A549 (cell line): Measurements from ENCODE around the gene GRAMD2B. TPM values are rescaled to one million over a fixed set of nuclear protein-coding genes. Genes with fewer than 3 reads are reported as not detected.

Experiments used
- ATAC-seq, 2 experiments: fragments of 200-7000 bp in 1 of 2; fragments of >200 bp in 1 of 2; cut with Nextera tagmentation in 1 of 2; cut with Tn5 transposase in 1 of 2; 3 replicates each; pipeline versions ENCODE4 v1.8.0 to v1.9.1; 2018 to 2020; ENCODE audit warnings: mild to moderate bottlenecking in 1 of 2, moderate library complexity in 1 of 2
- CTCF ChIA-PET: fragments of 300-600 bp; sonication (Branson Sonifier 250); formaldehyde crosslinking; extraction: SDS; loops from one replicate; lab custom pipeline; 2021; ENCODE audit warnings: antibody characterized with exemption, inconsistent platforms; lab: Yijun Ruan, JAX
- POLR2A ChIA-PET: fragments of 350-600 bp; formaldehyde crosslinking; extraction: SDS; loops from one replicate; lab custom pipeline; 2021; ENCODE audit warnings: antibody characterized with exemption, inconsistent platforms; lab: Yijun Ruan, JAX
- DNase-seq, 2 experiments: peaks; one replicate each; pipeline versions ENCODE4 v3.0.0 to v3.0.0-alpha.2; 2011 to 2016; ENCODE audit warnings: low read depth in 1 of 2, low spot score in 1 of 2
- FAIRE-seq: peaks from 2 replicates; lab custom pipeline; 2011; peaks lifted over from hg19 to GRCh38; lab: Jason Lieb, UNC
- H3K27ac ChIP-seq, 2 experiments: fragments of >200 bp; sonication (Bioruptor Twin); formaldehyde crosslinking; 3 replicates each; pipeline ENCODE4 v1.5.1; 2016 to 2017
- H3K4me1 ChIP-seq: fragments of >200 bp; sonication (Bioruptor Twin); formaldehyde crosslinking; 3 replicates; pipeline ENCODE4 v1.6.1; 2016
- H3K4me2 ChIP-seq: fragments of >200 bp; sonication (Bioruptor Twin); formaldehyde crosslinking; 3 replicates; pipeline ENCODE4 v1.6.1; 2016
- H3K4me3 ChIP-seq: fragments of >200 bp; sonication (Bioruptor Twin); formaldehyde crosslinking; 3 replicates; pipeline ENCODE4 v1.5.1; 2016
- H3K9me3 ChIP-seq: fragments of >200 bp; sonication (Bioruptor Twin); formaldehyde crosslinking; 3 replicates; pipeline ENCODE4 v1.6.1; 2016
- CEBPB ChIP-seq, 2 experiments: fragments of >200 bp in 1 of 2; sonication (Bioruptor Twin) in 1 of 2; formaldehyde crosslinking in 1 of 2; IDR thresholded peaks; 2 replicates each; pipeline ENCODE4 v1.6.1; 2012 to 2016
- CHD2 ChIP-seq: fragments of 150-350 bp; IDR thresholded peaks from 2 replicates; pipeline ENCODE4 v1.6.1; 2014; ENCODE audit warnings: low read length; ENCODE audit not compliant: partially characterized antibody
- CHD4 ChIP-seq: fragments of 200-600 bp; sonication (generic); IDR thresholded peaks from 2 replicates; pipeline ENCODE4 v1.6.1; 2016; ENCODE audit warnings: antibody characterized with exemption, mild to moderate bottlenecking, borderline replicate concordance
- CTCF ChIP-seq: fragments of >200 bp; sonication (Bioruptor Twin); formaldehyde crosslinking; IDR thresholded peaks from 3 replicates; pipeline ENCODE4 v1.5.1; 2016
- EHF ChIP-seq: fragments of 250-450 bp; sonication (Bioruptor Pico); IDR thresholded peaks from 2 replicates; pipeline ENCODE4 v1.5.0; 2020; ENCODE audit warnings: mild to moderate bottlenecking
- FOSB ChIP-seq: fragments of 250-450 bp; sonication (Bioruptor Pico); IDR thresholded peaks from 2 replicates; pipeline ENCODE4 v1.5.0; 2020; ENCODE audit warnings: mild to moderate bottlenecking, moderate library complexity
- FOSL2 ChIP-seq, 2 experiments: fragments of 450-650 bp in 1 of 2; fragments of >200 bp in 1 of 2; sonication (Bioruptor Twin) in 1 of 2; formaldehyde crosslinking; IDR thresholded peaks; 2 replicates each; pipeline versions ENCODE4 v1.5.0 to v1.6.1; 2016 to 2020; ENCODE audit warnings: mild to moderate bottlenecking in 1 of 2, moderate library complexity in 1 of 2
- GATA3 ChIP-seq: IDR thresholded peaks from 2 replicates; pipeline ENCODE4 v1.6.1; 2012; ENCODE audit warnings: borderline replicate concordance
- HEYL ChIP-seq: fragments of 250-450 bp; sonication (Bioruptor Pico); IDR thresholded peaks from 2 replicates; pipeline ENCODE4 v1.8.0; 2021; ENCODE audit warnings: mild to moderate bottlenecking, moderate library complexity
- HOXA7 ChIP-seq: fragments of 250-450 bp; sonication (Bioruptor Pico); IDR thresholded peaks from 2 replicates; pipeline ENCODE4 v1.5.0; 2020; ENCODE audit warnings: mild to moderate bottlenecking, moderate library complexity
- JUN ChIP-seq, 2 experiments: fragments of >200 bp; sonication (Bioruptor Twin); formaldehyde crosslinking; IDR thresholded peaks; 2 replicates in 1 of 2; 3 replicates in 1 of 2; pipeline ENCODE4 v1.6.1; 2016 to 2017
- KDM1A ChIP-seq: fragments of 200-600 bp; sonication (generic); IDR thresholded peaks from 2 replicates; pipeline ENCODE4 v1.6.1; 2016; ENCODE audit warnings: low read depth, mild to moderate bottlenecking
- KDM5A ChIP-seq: fragments of 200-600 bp; sonication (generic); IDR thresholded peaks from 2 replicates; pipeline ENCODE4 v1.6.1; 2016; ENCODE audit warnings: antibody characterized with exemption, mild to moderate bottlenecking
- MAZ ChIP-seq: fragments of 150-350 bp; IDR thresholded peaks from 2 replicates; pipeline ENCODE4 v1.6.1; 2014; ENCODE audit warnings: antibody characterized with exemption, low read depth, low read length, borderline replicate concordance
- NFE2L2 ChIP-seq: fragments of 150-350 bp; conservative IDR thresholded peaks from 2 replicates; pipeline ENCODE4 v1.6.1; 2014; ENCODE audit warnings: low read length
- PHF8 ChIP-seq: fragments of 200-600 bp; sonication (generic); IDR thresholded peaks from 2 replicates; pipeline ENCODE4 v1.6.1; 2016; ENCODE audit warnings: low read depth, mild to moderate bottlenecking, antibody characterized with exemption, moderate library complexity, borderline replicate concordance
- RAD21 ChIP-seq, 2 experiments: fragments of >200 bp in 1 of 2; sonication (Bioruptor Twin) in 1 of 2; formaldehyde crosslinking in 1 of 2; IDR thresholded peaks in 1 of 2; conservative IDR thresholded peaks in 1 of 2; 2 replicates in 1 of 2; 3 replicates in 1 of 2; pipeline ENCODE4 v1.6.1; 2012 to 2018; ENCODE audit warnings: inconsistent platforms in 1 of 2
- SMC3 ChIP-seq: fragments of >200 bp; sonication (Bioruptor Twin); formaldehyde crosslinking; IDR thresholded peaks from 3 replicates; pipeline ENCODE4 v1.6.1; 2018; ENCODE audit warnings: inconsistent platforms
- ZNF302 ChIP-seq: fragments of 250-450 bp; sonication (Bioruptor Pico); IDR thresholded peaks from 2 replicates; pipeline ENCODE4 v1.9.0; 2021; ENCODE audit warnings: inconsistent platforms, mild to moderate bottlenecking, moderate library complexity
- ZSCAN20 ChIP-seq: fragments of 250-450 bp; sonication (Bioruptor Pico); IDR thresholded peaks from 2 replicates; pipeline ENCODE4 v1.8.0; 2022; ENCODE audit warnings: mild to moderate bottlenecking, moderate library complexity
- WGBS: methylation state at CpG from one replicate; pipeline ENCODE4 v1.1.6; 2017; ENCODE audit errors: missing lambda C conversion rate; 5-methylcytosine and 5-hydroxymethylcytosine counted together
- polyA plus RNA-seq, 4 experiments: library from polyadenylated mRNA; depleted of rRNA in 3 of 4; stranded (reverse); fragments of >200 nt; fragmentation: RNase III in 1 of 4; extraction: RNeasy Plus Mini Kit Qiagen cat#74134 plus additional on column Dnase treatment in 1 of 4; gene quantifications; 2 replicates in 3 of 4; 3 replicates in 1 of 4; pipeline ENCODE4 v1.2.3, GENCODE V29; 2011 to 2017
- TF ChIP-seq, protein P1 (sequence below): fragments of >200 bp; sonication (Bioruptor Twin); formaldehyde crosslinking; IDR thresholded peaks from 2 replicates; pipeline ENCODE4 v1.6.1; 2016
- TF ChIP-seq, protein P2 (sequence below): fragments of 450-650 bp; IDR thresholded peaks from 2 replicates; pipeline ENCODE4 v1.6.1; 2014; ENCODE audit warnings: antibody characterized with exemption

GRAMD2B gene
- polyA plus RNA-seq, 2 of the 4 experiments (the other 2 are of a cell fraction), result 1.0 to 1.2 TPM

DNA sequence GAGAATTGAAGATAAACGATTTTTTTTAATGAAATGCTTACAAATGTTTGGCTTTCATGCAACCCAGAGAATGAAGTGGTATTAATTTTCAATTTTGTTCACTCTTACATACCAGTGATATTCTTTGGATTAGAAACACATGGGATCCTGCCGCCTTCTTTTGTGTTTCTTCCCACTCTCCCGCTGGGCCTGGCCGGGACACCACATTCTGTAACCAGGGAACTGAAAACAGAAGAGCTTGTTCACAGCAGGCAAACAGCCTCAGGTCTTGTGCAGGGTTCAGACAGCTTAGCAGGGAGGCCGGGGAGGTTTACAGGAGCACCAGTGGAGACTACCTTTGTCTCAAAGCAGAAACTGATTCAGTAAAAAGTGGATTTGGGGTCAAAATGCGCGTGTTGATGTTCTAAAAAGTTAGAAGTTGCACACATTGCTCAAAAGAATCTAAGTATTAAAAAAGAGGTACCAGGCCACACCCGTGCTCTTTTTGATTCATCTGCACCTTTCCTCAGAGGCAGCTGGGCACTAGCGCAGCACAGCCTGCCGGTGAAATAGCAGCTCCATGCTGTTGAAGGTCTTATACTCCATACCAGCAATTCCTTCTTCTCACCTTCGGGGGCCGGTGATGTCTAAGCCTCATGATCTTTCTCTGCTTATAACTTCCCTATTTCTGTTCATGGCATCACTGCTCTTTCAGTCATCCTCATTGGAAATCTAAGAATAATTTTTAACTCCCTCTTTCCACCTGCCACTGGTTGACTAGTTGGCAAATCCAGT, 67.1 kb downstream of the GRAMD2B start:
- TF ChIP-seq FOSL2 (IDR thresholded peaks at IDR 0.05) (no peak), FOSL2 (CRISPR knock-in tag; IDR thresholded peaks at IDR 0.05) (no peak), KDM1A (no peak), HOXA7 (CRISPR knock-in tag) (no peak), CHD2 (no peak), ZSCAN20 (no peak), PHF8 (no peak), NFE2L2 (no peak), SMC3 (no peak), HEYL (no peak), EHF (CRISPR knock-in tag) (no peak), ZNF302 (CRISPR knock-in tag) (no peak), KDM5A (no peak)
- TF ChIP-seq, protein P1, sequence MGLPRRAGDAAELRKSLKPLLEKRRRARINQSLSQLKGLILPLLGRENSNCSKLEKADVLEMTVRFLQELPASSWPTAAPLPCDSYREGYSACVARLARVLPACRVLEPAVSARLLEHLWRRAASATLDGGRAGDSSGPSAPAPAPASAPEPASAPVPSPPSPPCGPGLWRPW, result no peak
- H3K27ac ChIP-seq, result no peak overlapping the region
- ChIA-PET POLR2A (no interaction called here), CTCF (interaction anchor here (0.8 to 1.2 kb wide), 4 partner anchors 9 to 151 kb away, joined by 3 to 6 read pairs (median 4); no protein-coding TSS in a partner anchor)
- H3K4me3 ChIP-seq, result no peak overlapping the region
- no peak for FAIRE-seq
- no peak overlapping the region for H3K4me2 ChIP-seq
- H3K4me1 ChIP-seq, result no peaks in the 10 kb centered on the region
- 80% methylated on average over 12 of the region's 12 CpGs for WGBS
- H3K9me3 ChIP-seq, result no peaks in the 10 kb centered on the region
- ATAC-seq, result peak; percentile 68 to 70; a peak in 5 of 6 replicates
- no peak for DNase-seq

DNA sequence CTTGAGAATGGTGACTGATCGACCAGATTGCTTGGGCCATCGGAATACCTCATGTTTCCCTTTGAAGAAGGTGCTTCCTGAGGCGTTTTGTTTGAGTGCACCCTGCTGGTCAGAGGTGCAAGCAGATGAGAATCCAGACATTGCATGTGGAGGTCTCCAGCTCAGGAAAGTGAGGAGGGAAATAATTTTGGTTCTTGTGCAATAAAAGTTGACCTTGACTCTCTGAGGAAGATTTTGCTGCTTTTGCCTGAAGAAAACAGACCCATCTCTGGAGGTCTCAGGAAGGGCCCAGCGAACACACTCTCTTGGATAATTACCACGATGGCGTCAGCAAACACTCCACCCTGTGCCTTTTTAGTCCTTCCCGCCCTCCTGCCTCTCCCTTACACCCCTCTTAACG, 69.7 kb downstream of the GRAMD2B start:
- peak; percentile 59 to 68; a peak in 4 of 6 replicates for ATAC-seq
- peak in 1 of 2 experiments; percentile 27 for DNase-seq
- Histone ChIP-seq H3K27ac (no peak overlapping the region), H3K9me3 (no peaks in the 10 kb centered on the region), H3K4me1 (no peaks in the 10 kb centered on the region), H3K4me2 (no peak overlapping the region), H3K4me3 (no peak overlapping the region)
- POLR2A ChIA-PET, result no interaction called here
- 44% methylated on average over 8 of the region's 8 CpGs for WGBS
- no peak for FAIRE-seq
- TF ChIP-seq CTCF, result peak; percentile 22; the same call in 1 of the 3 replicates
- no peak for TF ChIP-seq MAZ
- TF ChIP-seq SMC3, result peak; percentile 36; the same call in 1 of the 3 replicates
- TF ChIP-seq GATA3, result no peak
- TF ChIP-seq FOSB (CRISPR knock-in tag), result no peak
- no peak for TF ChIP-seq HEYL
- TF ChIP-seq RAD21 (conservative IDR thresholded peaks at IDR 0.05 in 1 of 2, IDR thresholded peaks at IDR 0.05 in 1 of 2), result peak; percentile 22 to 53; a peak in 2 of 5 replicates
- TF ChIP-seq CEBPB (IDR thresholded peaks at IDR 0.05), result no peak
- TF ChIP-seq JUN (IDR thresholded peaks at IDR 0.05), result no peak
- TF ChIP-seq, protein P2, sequence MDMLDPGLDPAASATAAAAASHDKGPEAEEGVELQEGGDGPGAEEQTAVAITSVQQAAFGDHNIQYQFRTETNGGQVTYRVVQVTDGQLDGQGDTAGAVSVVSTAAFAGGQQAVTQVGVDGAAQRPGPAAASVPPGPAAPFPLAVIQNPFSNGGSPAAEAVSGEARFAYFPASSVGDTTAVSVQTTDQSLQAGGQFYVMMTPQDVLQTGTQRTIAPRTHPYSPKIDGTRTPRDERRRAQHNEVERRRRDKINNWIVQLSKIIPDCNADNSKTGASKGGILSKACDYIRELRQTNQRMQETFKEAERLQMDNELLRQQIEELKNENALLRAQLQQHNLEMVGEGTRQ, result no peak
- no peak for TF ChIP-seq CHD4
- CTCF ChIA-PET, result interaction anchor here (1.4 to 1.5 kb wide), 2 partner anchors 8 to 139 kb away, joined by 4 to 6 read pairs; no protein-coding TSS in a partner anchor
